Measurements from ENCODE around the gene PYGO2.

PYGO2 gene

GRCh38 chr1:154999571-155000410 is 38.2 kb upstream of the PYGO2 start (continued):
- TF ChIP-seq CSRNP3 (CRISPR knock-in tag; IDR thresholded peaks at IDR 0.05) (no peak), ZNF565 (CRISPR knock-in tag; conservative IDR thresholded peaks at IDR 0.05; ENCODE audit: low read depth) (no peak), TOX (CRISPR knock-in tag; IDR thresholded peaks at IDR 0.05; ENCODE audit: borderline replicate concordance) (no peak), ISL1 (CRISPR knock-in tag; IDR thresholded peaks at IDR 0.05) (no peak), TSHZ2 (CRISPR knock-in tag; IDR thresholded peaks at IDR 0.05) (no peak), TCF4 (CRISPR knock-in tag; IDR thresholded peaks at IDR 0.05; ENCODE audit: borderline replicate concordance) (no peak), PATZ1 (CRISPR knock-in tag; IDR thresholded peaks at IDR 0.05; ENCODE audit: borderline replicate concordance) (no peak), ARNTL (CRISPR knock-in tag; IDR thresholded peaks at IDR 0.05; ENCODE audit: borderline replicate concordance, low read depth) (no peak), RARB (CRISPR knock-in tag; IDR thresholded peaks at IDR 0.05) (no peak)

- peak; percentile 6 for ATAC-seq
- TF ChIP-seq ZNF8 (CRISPR knock-in tag; IDR thresholded peaks at IDR 0.05) (no peak), ZFP30 (CRISPR knock-in tag; IDR thresholded peaks at IDR 0.05) (no peak), CREB5 (CRISPR knock-in tag; IDR thresholded peaks at IDR 0.05; ENCODE audit: low read depth) (no peak), ZNF565 (CRISPR knock-in tag; conservative IDR thresholded peaks at IDR 0.05; ENCODE audit: low read depth) (no peak), ZC3H10 (CRISPR knock-in tag; IDR thresholded peaks at IDR 0.05) (no peak), TCF4 (CRISPR knock-in tag; IDR thresholded peaks at IDR 0.05; ENCODE audit: borderline replicate concordance) (no peak), OSR1 (CRISPR knock-in tag; IDR thresholded peaks at IDR 0.05) (no peak), ZNF70 (CRISPR knock-in tag; IDR thresholded peaks at IDR 0.05) (no peak), SNAI2 (CRISPR knock-in tag; IDR thresholded peaks at IDR 0.05) (no peak), RARB (CRISPR knock-in tag; IDR thresholded peaks at IDR 0.05) (no peak), POU6F1 (CRISPR knock-in tag; IDR thresholded peaks at IDR 0.05; ENCODE audit: borderline replicate concordance, low read depth) (no peak), TOX (CRISPR knock-in tag; IDR thresholded peaks at IDR 0.05; ENCODE audit: borderline replicate concordance) (no peak), TSHZ2 (CRISPR knock-in tag; IDR thresholded peaks at IDR 0.05) (no peak), ARNTL (CRISPR knock-in tag; IDR thresholded peaks at IDR 0.05; ENCODE audit: borderline replicate concordance, low read depth) (no peak), BACH2 (CRISPR knock-in tag; IDR thresholded peaks at IDR 0.05; ENCODE audit: borderline replicate concordance) (no peak), GLIS3 (CRISPR knock-in tag; IDR thresholded peaks at IDR 0.05) (no peak), ZFP3 (CRISPR knock-in tag; IDR thresholded peaks at IDR 0.05) (no peak), PPARA (CRISPR knock-in tag; IDR thresholded peaks at IDR 0.05; ENCODE audit: borderline replicate concordance) (no peak), ESRRG (CRISPR knock-in tag; IDR thresholded peaks at IDR 0.05) (no peak)
Measured at GRCh38 chr1:154998818-154999570, 37.4 kb upstream of the PYGO2 start.

Measured in SK-N-SH treated with all-trans-retinoic acid at 6 μM for 48 hours (cell line).